Motor neuron (in vitro differentiated cells): Measurements from ENCODE around the gene CDCA4. TPM values are rescaled to one million over a fixed set of nuclear protein-coding genes. Genes with fewer than 3 reads are reported as not detected.

Experiments
- ATAC-seq, 8 experiments: fragments of 200-7000 bp; cut with Tn5 transposase; replicated peaks in 6 of 8; 2 replicates each; pipeline ENCODE4 v1.8.0; 2021; ENCODE audit warnings: mild to moderate bottlenecking in 8 of 8, moderate library complexity in 8 of 8
- H3K27ac ChIP-seq, 2 donors: fragments of 250-450 bp; sonication (Bioruptor Pico); 2 replicates each; pipeline ENCODE4 v1.9.0; 2021; ENCODE audit warnings: antibody characterized with exemption in 2 of 2, mild to moderate bottlenecking in 2 of 2, moderate library complexity in 1 of 2
- H3K4me1 ChIP-seq, 2 donors: fragments of 250-450 bp; sonication (Bioruptor Pico); replicated peaks in 1 of 2; 2 replicates each; pipeline ENCODE4 v1.6.1; 2021; ENCODE audit warnings: antibody characterized with exemption in 2 of 2, mild to moderate bottlenecking in 2 of 2, moderate library complexity in 1 of 2
- H3K4me3 ChIP-seq, 5 donors: fragments of 250-450 bp; sonication (Bioruptor Pico); 2 replicates each; pipeline ENCODE4 v1.9.0; 2021; ENCODE audit warnings: antibody characterized with exemption in 5 of 5, mild to moderate bottlenecking in 5 of 5, moderate library complexity in 4 of 5
- WGBS, 10 experiments: fragments of 450-650 bp; shearing (Covaris generic); methylation state at CpG; one replicate each; pipeline ENCODE4 v1.0.0; 2022; 5-methylcytosine and 5-hydroxymethylcytosine counted together
- in situ Hi-C, 9 experiments: fragments of 400-800 bp; cut with MboI; loops; one replicate each; pipeline ENCODE4 v1.15.0; 2021; ENCODE audit warnings: low sequenced_read_pairs in 9 of 9, low pct_unique_long_range_greater_than_20kb in 2 of 9; ENCODE audit not compliant: unreplicated experiment in 9 of 9
- total RNA-seq, 8 experiments: library from RNA; unstranded; fragments of 300-600 nt; gene quantifications; 2 replicates each; pipeline versions ENCODE4 v1.2.3 to v1.2.4, GENCODE V29; 2022

The CDCA4 gene
- total RNA-seq, 8 experiments from 2014 or later, result 4.9 to 27.0 (median 5.6) TPM

- H3K27ac ChIP-seq, result no peak overlapping the region
- H3K4me1 ChIP-seq, result peaks cover 0 to 7% of the 10 kb centered on the region in 2 donors
- ATAC-seq, result peak; percentile 36 to 85 (median 49)
- 0 to 83% (median 67%) methylated on average over 1 to 7 of the region's 8 CpGs; no CpG with 5 or more reads in 1 of the 10 experiments for WGBS, 10 experiments
- in situ Hi-C loops, result no loop called here
- H3K4me3 ChIP-seq, result no peak overlapping the region
Measured at GRCh38 chr14:105013150-105013785, 7.6 kb downstream of the CDCA4 start.

- 40 to 100% (median 87%) methylated on average over 1 to 10 of the region's 23 CpGs; no CpG with 5 or more reads in 5 of the 10 experiments for WGBS, 10 experiments
- Histone ChIP-seq H3K4me1 (peaks cover 0 to 7% of the 10 kb centered on the region in 2 donors), H3K27ac (no peak overlapping the region), H3K4me3 (no peak overlapping the region)
- in situ Hi-C loops, result no loop called here
- ATAC-seq, result no peak
Measured at GRCh38 chr14:105012171-105012985, 8.5 kb downstream of the CDCA4 start.

GRCh38 chr14:105011312-105011990 lies 9.4 kb downstream of the CDCA4 start:
- Histone ChIP-seq H3K27ac (no peak overlapping the region), H3K4me1 (peaks cover 0 to 7% of the 10 kb centered on the region in 2 donors), H3K4me3 (no peak overlapping the region)
- in situ Hi-C loops, result no loop called here
- WGBS, 10 experiments, result 89 to 100% (median 94%) methylated on average over 1 to 15 of the region's 29 CpGs; no CpG with 5 or more reads in 3 of the 10 experiments
- no peak for ATAC-seq

GRCh38 chr14:105010891-105011291 lies 10.0 kb downstream of the CDCA4 start:
- Histone ChIP-seq H3K4me3 (no peak overlapping the region), H3K27ac (no peak overlapping the region), H3K4me1 (peaks cover 0 to 7% of the 10 kb centered on the region in 2 donors)
- WGBS, 10 experiments, result 65 to 100% (median 88%) methylated on average over 1 to 12 of the region's 17 CpGs; no CpG with 5 or more reads in 1 of the 10 experiments
- ATAC-seq, result no peak
- in situ Hi-C loops, result no loop called here

GRCh38 chr14:105010106-105010505 lies 10.8 kb downstream of the CDCA4 start:
- Histone ChIP-seq H3K27ac (no peak overlapping the region), H3K4me3 (no peak overlapping the region), H3K4me1 (peaks cover 0 to 7% of the 10 kb centered on the region in 2 donors)
- WGBS, 10 experiments, result 80 to 100% (median 90%) methylated on average over 1 to 4 of the region's 4 CpGs; no CpG with 5 or more reads in 6 of the 10 experiments
- in situ Hi-C loops, result no loop called here
- ATAC-seq, result no peak

- no peak for ATAC-seq
- 93 to 100% (median 97%) methylated on average over 2 to 4 of the region's 19 CpGs; no CpG with 5 or more reads in 7 of the 10 experiments for WGBS, 10 experiments
Measured at GRCh38 chr14:105007593-105008264, 13.2 kb downstream of the CDCA4 start.

GRCh38 chr14:105006831-105007592 lies 13.9 kb downstream of the CDCA4 start:
- Histone ChIP-seq H3K4me1 (no peaks in the 10 kb centered on the region), H3K27ac (no peak overlapping the region), H3K4me3 (no peak overlapping the region)
- 83 to 94% (median 87%) methylated on average over 1 to 9 of the region's 21 CpGs; no CpG with 5 or more reads in 6 of the 10 experiments for WGBS, 10 experiments
- ATAC-seq, result peak in 1 of 8 experiments; percentile 96
- in situ Hi-C loops, result no loop called here

More at GRCh38 chr14:105007593-105008264, 13.2 kb downstream of the CDCA4 start:
- H3K4me3 ChIP-seq, result no peak overlapping the region
- H3K4me1 ChIP-seq, result no peaks in the 10 kb centered on the region
- no peak overlapping the region for H3K27ac ChIP-seq
- in situ Hi-C loops, result no loop called here

GRCh38 chr14:105005929-105006830 lies 14.7 kb downstream of the CDCA4 start:
- Histone ChIP-seq H3K27ac (no peak overlapping the region), H3K4me1 (no peaks in the 10 kb centered on the region), H3K4me3 (no peak overlapping the region)
- 83 to 100% (median 100%) methylated on average over 1 to 9 of the region's 21 CpGs; no CpG with 5 or more reads in 4 of the 10 experiments for WGBS, 10 experiments
- in situ Hi-C loops, result no loop called here
- ATAC-seq, result peak in 2 of 8 experiments; percentile 16 to 22

GRCh38 chr14:105005329-105005928 lies 15.5 kb downstream of the CDCA4 start:
- Histone ChIP-seq H3K27ac (no peak overlapping the region), H3K4me3 (no peak overlapping the region), H3K4me1 (no peaks in the 10 kb centered on the region)
- 80 to 100% (median 92%) methylated on average over 1 to 5 of the region's 20 CpGs; no CpG with 5 or more reads in 5 of the 10 experiments for WGBS, 10 experiments
- peak in 2 of 8 experiments; percentile 27 to 63 for ATAC-seq
- in situ Hi-C loops, result no loop called here

- H3K4me1 ChIP-seq, result no peaks in the 10 kb centered on the region
- 59 to 100% (median 100%) methylated on average over 1 to 3 of the region's 3 CpGs; no CpG with 5 or more reads in 2 of the 10 experiments for WGBS, 10 experiments
- in situ Hi-C loops, result no loop called here
- ATAC-seq, result no peak
- no peak overlapping the region for H3K27ac ChIP-seq
- H3K4me3 ChIP-seq, result no peak overlapping the region
Measured at GRCh38 chr14:104999361-104999760, 21.5 kb downstream of the CDCA4 start.

- H3K4me1 ChIP-seq, result no peaks in the 10 kb centered on the region
- no peak for ATAC-seq
- H3K27ac ChIP-seq, result no peak overlapping the region
- in situ Hi-C loops, result no loop called here
- H3K4me3 ChIP-seq, result no peak overlapping the region
- 50 to 100% (median 100%) methylated on average over 1 to 2 of the region's 5 CpGs; no CpG with 5 or more reads in 7 of the 10 experiments for WGBS, 10 experiments
Measured at GRCh38 chr14:104998801-104999200, 22.1 kb downstream of the CDCA4 start.
